Smooth muscle cell (in vitro differentiated cells): ENCODE measurements around the gene BASP1. TPM values are rescaled to one million over a fixed set of nuclear protein-coding genes. Genes with fewer than 3 reads are reported as not detected.

Experiments used
- DNase-seq: peaks from one replicate; lab custom pipeline; 2025; ENCODE audit not compliant: unreplicated experiment; lab: John Stamatoyannopoulos, UW
- H2AFZ ChIP-seq: fragments of 200-600 bp; sonication (generic); 2 replicates; pipeline ENCODE4 v1.6.0; 2016; ENCODE audit warnings: antibody characterized with exemption, low read depth, mild to moderate bottlenecking
- H3F3A ChIP-seq: fragments of 200-600 bp; sonication (generic); 2 replicates; pipeline ENCODE4 v1.6.0; 2017; ENCODE audit warnings: antibody characterized with exemption, low read depth
- H3K27ac ChIP-seq: fragments of 200-600 bp; sonication (generic); 2 replicates; pipeline ENCODE4 v1.5.1; 2016; ENCODE audit warnings: low read depth, mild to moderate bottlenecking
- H3K27me3 ChIP-seq: fragments of 200-600 bp; sonication (generic); 2 replicates; pipeline ENCODE4 v1.6.1; 2016; ENCODE audit warnings: low read depth, mild to moderate bottlenecking
- H3K36me3 ChIP-seq: fragments of 200-600 bp; sonication (generic); 2 replicates; pipeline ENCODE4 v1.5.1; 2016; ENCODE audit warnings: low read depth
- H3K4me1 ChIP-seq: fragments of 200-600 bp; sonication (generic); 2 replicates; pipeline ENCODE4 v1.5.1; 2016; ENCODE audit warnings: low read depth
- H3K4me2 ChIP-seq: fragments of 200-600 bp; sonication (generic); 2 replicates; pipeline ENCODE4 v1.6.0; 2016; ENCODE audit warnings: mild to moderate bottlenecking
- H3K4me3 ChIP-seq: fragments of 200-600 bp; sonication (generic); 2 replicates; pipeline ENCODE4 v1.5.1; 2016; ENCODE audit warnings: mild to moderate bottlenecking
- H3K79me2 ChIP-seq: fragments of 200-600 bp; sonication (generic); 2 replicates; pipeline ENCODE4 v1.6.0; 2016; ENCODE audit warnings: low read depth, mild to moderate bottlenecking
- H3K9ac ChIP-seq: fragments of 200-600 bp; sonication (generic); 2 replicates; pipeline ENCODE4 v1.6.0; 2016; ENCODE audit warnings: low read depth
- H3K9me3 ChIP-seq: fragments of 200-600 bp; sonication (generic); replicated peaks from 2 replicates; pipeline ENCODE4 v1.5.1; 2016; ENCODE audit warnings: low read depth
- H4K20me1 ChIP-seq: fragments of 200-600 bp; sonication (generic); 2 replicates; pipeline ENCODE4 v1.6.0; 2016; ENCODE audit warnings: low read depth
- CTCF ChIP-seq: fragments of 200-600 bp; sonication (generic); IDR thresholded peaks from 2 replicates; pipeline ENCODE4 v1.5.1; 2017; ENCODE audit warnings: borderline replicate concordance, mild to moderate bottlenecking, antibody characterized with exemption; ENCODE audit not compliant: insufficient read depth, poor library complexity, severe bottlenecking
- WGBS: methylation state at CpG from one replicate; pipeline ENCODE4 v1.1.7; 2016; ENCODE audit warnings: low lambda C conversion rate; 5-methylcytosine and 5-hydroxymethylcytosine counted together
- polyA plus RNA-seq: library from polyadenylated mRNA; unstranded; fragments of >200 nt; fragmentation: Nextera tagmentation; extraction: Ambion mirVana; gene quantifications from 2 replicates; pipeline ENCODE4 v1.2.1, GENCODE V29; 2016
- total RNA-seq: library from RNA; depleted of rRNA; stranded (reverse); fragments of >200 nt; gene quantifications from 2 replicates; pipeline ENCODE4 v1.2.3, GENCODE V29; 2014

Gene BASP1
- total and polyA plus RNA-seq, 2 experiments from 2014 or later: 194 to 304 TPM

GRCh38 chr5:17312358-17312757 is 94.9 kb downstream of the BASP1 start:
- WGBS: 83% methylated on average over 4 of the region's 4 CpGs
- H3K9me3 ChIP-seq: no peaks in the 10 kb centered on the region
- H2AFZ ChIP-seq: no peak overlapping the region
- no peaks in the 10 kb centered on the region for H3K36me3 ChIP-seq
- no peak for TF ChIP-seq CTCF
- no peaks in the 10 kb centered on the region for H4K20me1 ChIP-seq
- H3K4me1 ChIP-seq: peaks cover 3% of the 10 kb centered on the region
- no peaks in the 10 kb centered on the region for H3K79me2 ChIP-seq
- H3F3A ChIP-seq: peaks cover 15% of the 10 kb centered on the region
- H3K4me3 ChIP-seq: no peak overlapping the region
- H3K9ac ChIP-seq: no peak overlapping the region
- no peaks in the 10 kb centered on the region for H3K27me3 ChIP-seq
- no peak for DNase-seq
- no peak overlapping the region for H3K4me2 ChIP-seq
- H3K27ac ChIP-seq: no peak overlapping the region

DNA sequence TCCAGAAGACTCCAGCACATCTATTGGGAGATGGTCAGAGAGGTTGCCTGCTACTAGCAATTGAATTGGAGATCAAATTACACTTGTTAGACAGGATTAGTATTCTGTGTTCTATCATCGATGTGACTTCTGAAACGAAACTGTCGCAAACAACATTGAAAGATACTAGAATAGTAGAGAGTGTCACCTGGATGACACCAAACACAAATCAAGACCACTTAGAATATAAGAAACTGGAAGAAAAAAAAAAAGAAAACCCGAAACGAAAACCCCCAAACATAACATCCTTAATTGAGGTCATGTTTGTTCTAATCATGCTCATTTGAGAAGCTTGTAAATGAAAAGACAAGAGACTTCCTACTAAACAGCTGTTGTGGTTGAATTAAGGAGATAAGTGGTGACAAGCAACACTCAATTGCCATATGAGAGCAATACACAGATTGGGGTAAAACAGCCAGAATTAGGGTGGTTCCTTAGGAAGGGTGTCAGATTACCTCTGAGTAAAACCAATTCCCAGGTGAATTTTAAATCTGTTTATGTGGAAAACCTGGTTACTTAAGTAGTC is 97.6 kb downstream of the BASP1 start:
- 78% methylated on average over 5 of the region's 5 CpGs for WGBS
- H4K20me1 ChIP-seq: no peaks in the 10 kb centered on the region
- H3K4me3 ChIP-seq: no peak overlapping the region
- H3K79me2 ChIP-seq: no peaks in the 10 kb centered on the region
- peak overlapping the region; percentile 35 for H3K4me2 ChIP-seq
- no peaks in the 10 kb centered on the region for H3K27me3 ChIP-seq
- no peak overlapping the region for H3K27ac ChIP-seq
- H3K4me1 ChIP-seq: peaks cover 6% of the 10 kb centered on the region
- H3K9ac ChIP-seq: no peak overlapping the region
- H3F3A ChIP-seq: peaks cover 18% of the 10 kb centered on the region
- H3K9me3 ChIP-seq: no peaks in the 10 kb centered on the region
- no peak overlapping the region for H2AFZ ChIP-seq
- no peak for TF ChIP-seq CTCF
- H3K36me3 ChIP-seq: no peaks in the 10 kb centered on the region
- DNase-seq: no peak

- no peak for DNase-seq
- no peaks in the 10 kb centered on the region for H3K9me3 ChIP-seq
- no peak for TF ChIP-seq CTCF
- H3F3A ChIP-seq: peaks cover 18% of the 10 kb centered on the region
- peaks cover 6% of the 10 kb centered on the region for H3K4me1 ChIP-seq
- H3K27me3 ChIP-seq: no peaks in the 10 kb centered on the region
- H3K4me2 ChIP-seq: peak overlapping the region; percentile 35
- 52% methylated on average over 11 of the region's 11 CpGs for WGBS
- peak overlapping the region; percentile 12 for H3K27ac ChIP-seq
- no peak overlapping the region for H3K4me3 ChIP-seq
- no peaks in the 10 kb centered on the region for H3K36me3 ChIP-seq
- H3K79me2 ChIP-seq: no peaks in the 10 kb centered on the region
- no peak overlapping the region for H2AFZ ChIP-seq
- no peak overlapping the region for H3K9ac ChIP-seq
- H4K20me1 ChIP-seq: no peaks in the 10 kb centered on the region
These were observed 98.3 kb downstream of the BASP1 start for GRCh38 chr5:17315710-17316221.

DNA sequence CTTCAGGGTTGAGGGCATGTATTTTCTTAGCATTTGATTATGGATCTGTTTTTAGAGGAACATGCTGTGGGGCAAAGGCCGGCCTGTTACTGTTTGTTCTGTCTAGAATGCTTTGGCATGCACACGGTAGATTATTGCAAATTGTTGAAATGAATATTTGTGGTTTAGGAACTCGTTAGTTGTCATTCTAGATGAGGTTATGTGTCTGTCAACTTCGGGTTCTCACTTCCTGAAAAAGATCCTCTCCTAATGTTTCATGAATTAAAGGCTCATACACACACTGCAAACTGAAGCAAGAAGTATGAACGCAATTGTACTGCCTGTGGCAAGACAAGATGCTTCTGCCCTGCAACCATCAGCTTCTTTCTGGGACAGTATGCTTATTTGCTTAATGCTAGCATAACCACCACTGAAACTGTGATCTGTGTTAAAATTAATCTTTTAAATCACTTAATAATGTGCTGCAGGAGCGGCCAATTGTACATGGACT is 99.6 kb downstream of the BASP1 start:
- no peaks in the 10 kb centered on the region for H3K79me2 ChIP-seq
- H3K9ac ChIP-seq: no peak overlapping the region
- peak overlapping the region; percentile 12 for H3K27ac ChIP-seq
- H3F3A ChIP-seq: peaks cover 18% of the 10 kb centered on the region
- peak overlapping the region; percentile 58 for H3K4me2 ChIP-seq
- H3K4me1 ChIP-seq: peaks cover 6% of the 10 kb centered on the region
- H3K27me3 ChIP-seq: no peaks in the 10 kb centered on the region
- 31% methylated on average over 6 of the region's 6 CpGs for WGBS
- no peak for TF ChIP-seq CTCF
- peak overlapping the region; percentile 44 for H2AFZ ChIP-seq
- H3K36me3 ChIP-seq: no peaks in the 10 kb centered on the region
- H4K20me1 ChIP-seq: no peaks in the 10 kb centered on the region
- no peak overlapping the region for H3K4me3 ChIP-seq
- no peaks in the 10 kb centered on the region for H3K9me3 ChIP-seq
- no peak for DNase-seq
